Endothelial cell (in vitro differentiated cells): ENCODE measurements around the gene DMD. TPM values are rescaled to one million over a fixed set of nuclear protein-coding genes. Genes with fewer than 3 reads are reported as not detected.

Source experiments
- DNase-seq: peaks from one replicate; pipeline ENCODE4 v3.0.0; 2021; ENCODE audit warnings: low spot score
- H3K27ac Mint-ChIP-seq: one replicate; pipeline ENCODE4 v1.8.0; 2021; ENCODE audit warnings: mixed read lengths, inconsistent platforms; ENCODE audit not compliant: unreplicated experiment
- H3K27me3 Mint-ChIP-seq: one replicate; pipeline ENCODE4 v1.8.0; 2021; ENCODE audit warnings: mild to moderate bottlenecking, moderate library complexity, mixed read lengths, inconsistent platforms; ENCODE audit not compliant: unreplicated experiment
- H3K36me3 Mint-ChIP-seq: one replicate; pipeline ENCODE4 v1.8.0; 2021; ENCODE audit warnings: mild to moderate bottlenecking, low read depth, mixed read lengths, inconsistent platforms; ENCODE audit not compliant: unreplicated experiment
- H3K4me1 Mint-ChIP-seq: one replicate; pipeline ENCODE4 v1.8.0; 2021; ENCODE audit warnings: mild to moderate bottlenecking, mixed read lengths, inconsistent platforms; ENCODE audit not compliant: unreplicated experiment
- H3K4me3 Mint-ChIP-seq: one replicate; pipeline ENCODE4 v1.8.0; 2021; ENCODE audit warnings: mild to moderate bottlenecking, mixed read lengths, inconsistent platforms; ENCODE audit not compliant: unreplicated experiment
- H3K9me3 Mint-ChIP-seq: one replicate; pipeline ENCODE4 v1.8.0; 2021; ENCODE audit warnings: mixed read lengths, inconsistent platforms; ENCODE audit not compliant: unreplicated experiment
- CTCF ChIP-seq: fragments of 200-600 bp; sonication (generic); IDR thresholded peaks from one replicate; pipeline ENCODE4 v1.5.0; 2021; ENCODE audit warnings: antibody characterized with exemption; ENCODE audit not compliant: unreplicated experiment
- total RNA-seq: library from RNA; stranded (reverse); fragmentation: NEBNext Ultra II Directional; extraction: Animal tissue kit (Norgen Biotek cat#: 25700); gene quantifications from one replicate; pipeline ENCODE4 v1.2.1, GENCODE V29; 2021; ENCODE audit not compliant: unreplicated experiment

The DMD gene
- total RNA-seq, 1 donor from 2014 or later: 5.5 TPM

DNA sequence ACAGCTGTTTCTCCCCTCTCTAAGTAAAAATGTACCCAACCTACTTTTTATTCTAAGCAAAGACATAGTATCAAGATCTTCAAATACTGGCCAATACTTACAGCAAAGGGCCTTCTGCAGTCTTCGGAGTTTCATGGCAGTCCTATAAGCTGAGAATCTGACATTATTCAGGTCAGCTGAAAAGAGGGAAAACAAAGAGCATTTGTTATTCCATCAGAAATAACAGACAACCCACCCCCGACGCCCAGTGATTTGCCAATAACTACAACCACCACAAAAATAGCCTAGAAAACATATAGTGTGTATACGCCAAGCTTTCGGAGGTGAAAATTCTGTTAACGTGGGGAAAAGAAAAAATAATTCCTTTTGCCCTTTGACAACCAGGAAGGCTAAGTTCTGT lies 1988.4 kb downstream of the DMD start:
- no peak for TF ChIP-seq CTCF
- DNase-seq: no peak
- Mint-ChIP-seq H3K9me3 (no peaks in the 10 kb centered on the region), H3K27ac (no peak overlapping the region), H3K4me3 (no peak overlapping the region), H3K4me1 (no peaks in the 10 kb centered on the region), H3K36me3 (no peaks in the 10 kb centered on the region), H3K27me3 (no peaks in the 10 kb centered on the region)

- no peaks in the 10 kb centered on the region for H3K27me3 Mint-ChIP-seq
- H3K4me1 Mint-ChIP-seq: no peaks in the 10 kb centered on the region
- H3K27ac Mint-ChIP-seq: no peak overlapping the region
- no peaks in the 10 kb centered on the region for H3K36me3 Mint-ChIP-seq
- no peak overlapping the region for H3K4me3 Mint-ChIP-seq
- DNase-seq: no peak
- H3K9me3 Mint-ChIP-seq: no peaks in the 10 kb centered on the region
- no peak for TF ChIP-seq CTCF
Observed at GRCh38 chrX:31219174-31219573, 1992.2 kb downstream of the DMD start.

DNA sequence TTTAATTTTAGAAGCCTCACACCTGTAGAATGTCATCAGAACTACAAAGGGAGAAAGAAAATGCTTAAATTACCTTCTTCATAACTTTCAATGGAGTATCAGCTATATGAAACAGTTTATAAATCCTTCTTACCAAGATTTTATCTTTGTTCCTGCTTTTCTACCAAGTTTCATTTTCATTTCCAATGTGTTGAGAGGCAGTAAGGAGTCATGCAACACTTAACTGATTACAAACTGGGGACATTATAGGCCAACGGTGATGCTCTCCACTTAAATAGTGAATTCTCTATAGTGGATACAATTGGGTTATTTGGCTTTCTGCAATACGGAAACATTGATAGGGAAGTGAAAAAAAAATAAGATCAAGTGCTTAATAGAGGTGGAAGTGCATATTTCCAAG lies 1994.3 kb downstream of the DMD start:
- H3K27me3 Mint-ChIP-seq: peaks cover 3% of the 10 kb centered on the region
- H3K4me3 Mint-ChIP-seq: no peak overlapping the region
- DNase-seq: no peak
- TF ChIP-seq CTCF: no peak
- H3K4me1 Mint-ChIP-seq: no peaks in the 10 kb centered on the region
- H3K9me3 Mint-ChIP-seq: no peaks in the 10 kb centered on the region
- no peaks in the 10 kb centered on the region for H3K36me3 Mint-ChIP-seq
- no peak overlapping the region for H3K27ac Mint-ChIP-seq

DNA sequence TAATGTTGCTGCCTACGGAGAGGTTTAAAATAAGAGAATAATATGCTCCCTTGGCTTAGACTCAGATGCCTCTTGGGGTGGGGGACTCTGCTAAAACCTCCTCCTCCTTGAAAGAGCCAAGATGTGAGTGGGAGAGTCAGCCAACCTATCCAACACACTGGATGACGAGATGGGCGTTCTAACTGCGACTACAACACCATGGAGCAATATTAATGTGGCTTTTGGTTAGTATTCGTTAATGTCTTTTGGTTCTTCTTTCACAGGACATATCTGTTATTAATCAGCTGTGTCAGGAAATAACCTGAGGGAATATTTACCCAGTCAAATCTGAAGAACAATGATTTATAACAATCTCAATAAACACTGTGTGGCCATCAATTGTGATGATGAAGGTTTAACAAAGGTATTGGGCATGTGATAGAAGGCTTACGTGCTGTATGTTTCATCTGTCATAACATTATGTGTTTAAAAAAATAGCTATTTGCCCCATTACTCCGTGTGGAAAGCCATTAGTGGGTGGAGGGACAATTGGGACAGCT lies 1996.0 kb downstream of the DMD start:
- Mint-ChIP-seq H3K27ac (no peak overlapping the region), H3K9me3 (no peaks in the 10 kb centered on the region), H3K4me3 (no peak overlapping the region), H3K4me1 (no peaks in the 10 kb centered on the region), H3K36me3 (no peaks in the 10 kb centered on the region), H3K27me3 (peaks cover 3% of the 10 kb centered on the region)
- DNase-seq: no peak
- no peak for TF ChIP-seq CTCF

- Mint-ChIP-seq H3K9me3 (no peaks in the 10 kb centered on the region), H3K4me3 (no peak overlapping the region), H3K36me3 (no peaks in the 10 kb centered on the region), H3K27ac (no peak overlapping the region), H3K27me3 (peaks cover 3% of the 10 kb centered on the region), H3K4me1 (no peaks in the 10 kb centered on the region)
- DNase-seq: peak; percentile 5
- TF ChIP-seq CTCF: no peak
Observed at GRCh38 chrX:31213941-31214340, 1997.4 kb downstream of the DMD start.
